ENCODE results near the gene GPX4.

Gene GPX4

GRCh38 chr19:1130771-1131717 lies 27.2 kb downstream of the GPX4 start:
- peaks cover 22% of the 10 kb centered on the region; the same call in 1 of the 2 replicates for H4K20me1 ChIP-seq (ENCODE audit: insufficient read depth, low read length)
- H3K4me1 ChIP-seq (ENCODE audit: low read length), result peaks cover 29% of the 10 kb centered on the region
- peaks cover 11% of the 10 kb centered on the region for H3K36me3 ChIP-seq (replicated peaks; ENCODE audit: low read depth, low read length)
- peak overlapping the region; percentile 86 for H3K4me2 ChIP-seq (ENCODE audit: low read length)
- no peak overlapping the region for H2AFZ ChIP-seq (ENCODE audit: low read depth, low read length)
- no peaks in the 10 kb centered on the region for H3K9me3 ChIP-seq (ENCODE audit: insufficient read depth, low read length)
- H3K79me2 ChIP-seq (ENCODE audit: low read length), result peaks cover 30% of the 10 kb centered on the region; the same call in 1 of the 2 replicates
- H3K4me3 ChIP-seq (ENCODE audit: low read length), result peak overlapping the region; percentile 82
- TF ChIP-seq EZH2phosphoT487 (IDR thresholded peaks at IDR 0.05; ENCODE audit: low read depth), result no peak
- no peak for TF ChIP-seq CTCF (IDR thresholded peaks at IDR 0.05; ENCODE audit: low read depth, low read length)
- no peak overlapping the region for H3K27ac ChIP-seq (ENCODE audit: low read length)
- peak overlapping the region; percentile 79 for H3K9ac ChIP-seq (ENCODE audit: low read length)
- no peaks in the 10 kb centered on the region for H3K27me3 ChIP-seq (ENCODE audit: low read depth, low read length)

- Histone ChIP-seq H4K20me1 (ENCODE audit: insufficient read depth, low read length) (peaks cover 25% of the 10 kb centered on the region; the same call in 1 of the 2 replicates), H3K79me2 (ENCODE audit: low read length) (peaks cover 30% of the 10 kb centered on the region; the same call in 1 of the 2 replicates), H3K9ac (ENCODE audit: low read length) (peak overlapping the region; percentile 79), H3K9me3 (ENCODE audit: insufficient read depth, low read length) (no peaks in the 10 kb centered on the region), H3K27ac (ENCODE audit: low read length) (peak overlapping the region; percentile 70), H3K4me3 (ENCODE audit: low read length) (peak overlapping the region; percentile 82), H3K27me3 (ENCODE audit: low read depth, low read length) (no peaks in the 10 kb centered on the region), H2AFZ (ENCODE audit: low read depth, low read length) (no peak overlapping the region), H3K36me3 (replicated peaks; ENCODE audit: low read depth, low read length) (peaks cover 10% of the 10 kb centered on the region), H3K4me1 (ENCODE audit: low read length) (peaks cover 29% of the 10 kb centered on the region), H3K4me2 (ENCODE audit: low read length) (peak overlapping the region; percentile 86)
- no peak for TF ChIP-seq EZH2phosphoT487 (IDR thresholded peaks at IDR 0.05; ENCODE audit: low read depth)
- no peak for TF ChIP-seq CTCF (IDR thresholded peaks at IDR 0.05; ENCODE audit: low read depth, low read length)
These were observed 28.1 kb downstream of the GPX4 start for GRCh38 chr19:1131718-1132551.

- Histone ChIP-seq H2AFZ (ENCODE audit: low read depth, low read length) (no peak overlapping the region), H3K4me1 (ENCODE audit: low read length) (peaks cover 29% of the 10 kb centered on the region), H3K4me3 (ENCODE audit: low read length) (peak overlapping the region; percentile 82), H3K27me3 (ENCODE audit: low read depth, low read length) (no peaks in the 10 kb centered on the region), H3K36me3 (replicated peaks; ENCODE audit: low read depth, low read length) (peaks cover 3% of the 10 kb centered on the region), H3K27ac (ENCODE audit: low read length) (peak overlapping the region; percentile 70), H3K79me2 (ENCODE audit: low read length) (peaks cover 30% of the 10 kb centered on the region; the same call in 1 of the 2 replicates), H3K9me3 (ENCODE audit: insufficient read depth, low read length) (no peaks in the 10 kb centered on the region), H3K4me2 (ENCODE audit: low read length) (peak overlapping the region; percentile 86), H4K20me1 (ENCODE audit: insufficient read depth, low read length) (peaks cover 25% of the 10 kb centered on the region; the same call in 1 of the 2 replicates), H3K9ac (ENCODE audit: low read length) (peak overlapping the region; percentile 79)
- TF ChIP-seq EZH2phosphoT487 (IDR thresholded peaks at IDR 0.05; ENCODE audit: low read depth) (no peak), CTCF (IDR thresholded peaks at IDR 0.05; ENCODE audit: low read depth, low read length) (no peak)
These were observed 29.0 kb downstream of the GPX4 start for GRCh38 chr19:1132552-1133383.
